PFSK-1 (cell line): ENCODE measurements around the gene OSBPL2.

ENCODE experiments used
- FOXP2 ChIP-seq: optimal IDR thresholded peaks from 2 replicates; pipeline ENCODE3; 2011; ENCODE audit warnings: borderline replicate concordance, control low read depth, inconsistent platforms; ENCODE audit not compliant: insufficient read depth; ENCODE audit errors: extremely low read length, extremely low read depth
- POLR2AphosphoS5 ChIP-seq: IDR thresholded peaks from 2 replicates; pipeline ENCODE4 v1.6.1; 2012; ENCODE audit warnings: low read depth, mild to moderate bottlenecking, control low read depth, low read length, moderate library complexity
- REST ChIP-seq, 2 experiments: IDR thresholded peaks; 2 replicates each; pipeline versions ENCODE4 v1.6.1 to v1.8.0; 2011 to 2012; ENCODE audit warnings: low read depth in 2 of 2, low read length in 2 of 2, control low read depth in 1 of 2, inconsistent platforms in 1 of 2, mild to moderate bottlenecking in 1 of 2, moderate library complexity in 1 of 2; ENCODE audit not compliant: insufficient read depth in 1 of 2
- SIN3A ChIP-seq: IDR thresholded peaks from 2 replicates; pipeline ENCODE4 v1.6.1; 2012; ENCODE audit warnings: mild to moderate bottlenecking, low read length, moderate library complexity, borderline replicate concordance; ENCODE audit not compliant: insufficient read depth
- TAF1 ChIP-seq: IDR thresholded peaks from 2 replicates; pipeline ENCODE4 v1.6.1; 2012; ENCODE audit warnings: low read length, control low read depth, borderline replicate concordance; ENCODE audit not compliant: insufficient read depth

Gene OSBPL2

GRCh38 chr20:62285722-62286121 is 47.4 kb downstream of the OSBPL2 start:
- TF ChIP-seq REST (IDR thresholded peaks at IDR 0.05; ENCODE audit: insufficient read depth in 1 of 2, low read depth in 2 of 2, low read length in 2 of 2) (no peak), TAF1 (no peak), SIN3A (no peak), FOXP2 (no peak), POLR2AphosphoS5 (no peak)

GRCh38 chr20:62286493-62287064 is 48.3 kb downstream of the OSBPL2 start:
- TF ChIP-seq REST (IDR thresholded peaks at IDR 0.05; ENCODE audit: insufficient read depth in 1 of 2, low read depth in 2 of 2, low read length in 2 of 2) (no peak), POLR2AphosphoS5 (no peak), FOXP2 (no peak), TAF1 (no peak), SIN3A (no peak)

- TF ChIP-seq TAF1 = no peak
- TF ChIP-seq FOXP2 = no peak
- TF ChIP-seq SIN3A = no peak
- no peak for TF ChIP-seq REST (IDR thresholded peaks at IDR 0.05; ENCODE audit: insufficient read depth in 1 of 2, low read depth in 2 of 2, low read length in 2 of 2)
- no peak for TF ChIP-seq POLR2AphosphoS5
Observed at GRCh38 chr20:62287129-62287528, 48.8 kb downstream of the OSBPL2 start.

- TF ChIP-seq POLR2AphosphoS5 (no peak), REST (IDR thresholded peaks at IDR 0.05; ENCODE audit: insufficient read depth in 1 of 2, low read depth in 2 of 2, low read length in 2 of 2) (no peak), TAF1 (no peak), FOXP2 (no peak), SIN3A (no peak)
Observed at GRCh38 chr20:62287759-62288534, 49.6 kb downstream of the OSBPL2 start.

- no peak for TF ChIP-seq FOXP2
- no peak for TF ChIP-seq REST (IDR thresholded peaks at IDR 0.05; ENCODE audit: insufficient read depth in 1 of 2, low read depth in 2 of 2, low read length in 2 of 2)
- no peak for TF ChIP-seq TAF1
- TF ChIP-seq SIN3A = no peak
- TF ChIP-seq POLR2AphosphoS5 = no peak
Observed at GRCh38 chr20:62288535-62289105, 50.3 kb downstream of the OSBPL2 start.
